HL-60 (cell line): ENCODE results near the gene RASSF8.

Source experiments
- CTCF ChIP-seq: IDR thresholded peaks from one replicate; pipeline ENCODE4 v1.5.1; 2011; ENCODE audit warnings: low read length, control low read depth, inconsistent platforms; ENCODE audit not compliant: insufficient read depth
- POLR2AphosphoS5 ChIP-seq: IDR thresholded peaks from 2 replicates; pipeline ENCODE4 v1.6.1; 2012; ENCODE audit warnings: low read depth
- REST ChIP-seq: IDR thresholded peaks from 2 replicates; pipeline ENCODE4 v1.6.1; 2012; ENCODE audit warnings: low read depth; ENCODE audit not compliant: insufficient replicate concordance

GRCh38 chr12:26029736-26030022 lies 71.2 kb downstream of the RASSF8 start:
- no peak for TF ChIP-seq CTCF
- no peak for TF ChIP-seq REST
- no peak for TF ChIP-seq POLR2AphosphoS5
